DMS79 (cell line): ENCODE measurements around the gene DNAJA4.

ENCODE experiments used
- DNase-seq: peaks from one replicate; lab custom pipeline; 2025; lab: John Stamatoyannopoulos, UW

Gene DNAJA4

GRCh38 chr15:78315686-78316282, 51.4 kb downstream of the DNAJA4 start:
- DNase-seq = no peak

GRCh38 chr15:78316283-78317083, 52.1 kb downstream of the DNAJA4 start:
- DNase-seq = no peak

- no peak for DNase-seq
Observed at GRCh38 chr15:78317145-78317836, 52.9 kb downstream of the DNAJA4 start.

DNA sequence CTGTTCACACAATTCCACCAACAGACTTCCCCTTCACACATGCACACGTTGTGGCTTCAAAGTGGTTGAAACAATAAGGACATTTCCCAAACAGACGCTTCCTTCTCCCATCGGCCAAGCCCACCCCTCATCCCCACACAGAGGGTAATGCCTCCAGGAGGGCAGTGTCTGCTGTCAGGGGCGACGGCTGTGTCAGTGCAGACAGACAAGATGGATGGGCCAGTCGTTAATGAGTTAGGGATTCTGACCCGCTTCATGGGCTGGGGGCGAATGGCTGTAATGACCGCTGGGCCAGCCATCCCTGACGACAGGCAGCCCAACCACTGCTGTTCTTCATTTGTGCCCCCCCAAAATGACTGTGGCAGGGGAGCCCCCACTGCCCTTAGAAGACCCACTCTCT, 55.2 kb downstream of the DNAJA4 start:
- DNase-seq = no peak

- no peak for DNase-seq
Observed at GRCh38 chr15:78320183-78320582, 55.8 kb downstream of the DNAJA4 start.

DNA sequence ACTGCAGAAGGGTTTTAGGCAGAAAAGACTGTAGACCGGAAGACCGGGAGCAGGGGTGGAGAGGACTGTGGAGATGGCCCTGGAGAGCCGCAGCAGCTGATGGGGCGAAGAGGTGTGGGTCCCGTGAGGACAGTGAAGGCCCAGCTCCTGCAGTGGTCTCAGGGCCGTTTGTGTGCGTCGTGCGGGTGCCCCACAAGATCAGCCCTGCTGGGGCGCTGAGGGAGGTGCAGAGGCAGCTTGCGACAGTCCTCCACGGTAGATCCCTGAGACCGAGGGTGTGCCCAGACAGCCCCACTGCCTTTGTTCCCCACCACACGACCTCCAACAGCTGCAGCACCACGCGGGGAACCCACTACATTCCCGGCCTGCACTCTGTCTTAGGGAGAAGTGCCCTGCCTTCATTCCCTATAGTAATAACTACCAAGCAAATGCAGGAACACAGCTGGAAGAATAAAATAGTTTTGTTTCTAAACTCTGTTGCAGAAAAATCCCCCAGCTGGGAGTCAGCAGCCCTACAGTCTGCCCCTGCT, 56.7 kb downstream of the DNAJA4 start:
- no peak for DNase-seq

DNA sequence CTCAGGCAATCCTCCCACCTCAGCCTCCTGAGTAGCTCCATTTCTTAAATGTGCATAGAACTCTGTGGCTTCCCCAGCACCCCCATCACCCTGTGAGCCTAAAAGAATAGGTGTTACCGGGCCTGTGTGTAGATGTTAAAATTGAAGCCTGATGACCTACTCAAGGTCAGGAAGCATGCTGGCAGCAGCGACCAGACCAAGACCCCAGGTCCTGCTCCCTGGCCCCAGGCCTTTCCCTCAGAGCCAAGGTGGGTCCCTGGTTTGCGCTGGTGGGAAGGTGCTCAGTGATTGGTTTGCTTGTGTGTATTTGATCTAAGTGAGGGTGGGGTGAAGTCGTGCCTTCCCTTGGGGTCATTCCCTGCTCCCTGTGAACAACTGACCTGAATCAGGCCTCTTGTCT, 57.4 kb downstream of the DNAJA4 start:
- DNase-seq = no peak

- DNase-seq = no peak
Observed at GRCh38 chr15:78322243-78322642, 57.9 kb downstream of the DNAJA4 start.

GRCh38 chr15:78322724-78323521, 58.6 kb downstream of the DNAJA4 start:
- no peak for DNase-seq

- no peak for DNase-seq
Observed at GRCh38 chr15:78323693-78324092, 59.3 kb downstream of the DNAJA4 start.

- DNase-seq = no peak
Observed at GRCh38 chr15:78324144-78324543, 59.8 kb downstream of the DNAJA4 start.

DNA sequence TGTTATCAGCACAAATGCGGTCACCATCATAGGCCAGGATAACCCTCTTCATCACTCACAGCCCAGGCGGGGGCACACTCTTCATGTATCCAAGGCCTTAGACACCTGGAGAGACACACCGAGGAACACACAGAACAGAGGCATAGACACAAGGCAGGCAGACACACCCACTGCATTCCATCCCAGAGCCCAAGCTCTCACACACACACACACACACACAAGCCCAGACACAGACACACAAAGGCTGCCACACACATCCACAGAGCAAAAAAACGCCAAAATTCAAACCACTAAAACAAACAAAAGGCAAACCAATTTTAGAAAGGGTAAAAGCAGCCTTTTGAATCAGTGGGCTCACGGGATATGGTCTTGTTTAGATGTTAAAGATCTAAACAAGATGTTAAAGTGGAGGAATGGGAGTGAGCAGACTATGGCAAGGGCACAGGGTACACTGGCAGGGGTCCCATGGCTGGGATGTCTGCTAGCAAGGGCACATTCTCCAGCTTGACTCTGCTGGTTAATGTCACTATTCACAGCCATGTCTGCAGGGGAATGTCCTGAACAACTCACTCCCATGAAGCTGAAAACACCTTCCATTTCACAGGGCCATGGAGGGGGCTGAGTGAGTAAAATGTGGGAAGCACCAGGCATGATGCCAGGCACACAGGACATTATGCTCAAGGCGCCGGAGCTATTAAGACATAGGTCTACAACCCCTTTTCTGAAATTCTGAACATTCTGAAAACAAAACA, 60.9 kb downstream of the DNAJA4 start:
- DNase-seq = no peak

DNA sequence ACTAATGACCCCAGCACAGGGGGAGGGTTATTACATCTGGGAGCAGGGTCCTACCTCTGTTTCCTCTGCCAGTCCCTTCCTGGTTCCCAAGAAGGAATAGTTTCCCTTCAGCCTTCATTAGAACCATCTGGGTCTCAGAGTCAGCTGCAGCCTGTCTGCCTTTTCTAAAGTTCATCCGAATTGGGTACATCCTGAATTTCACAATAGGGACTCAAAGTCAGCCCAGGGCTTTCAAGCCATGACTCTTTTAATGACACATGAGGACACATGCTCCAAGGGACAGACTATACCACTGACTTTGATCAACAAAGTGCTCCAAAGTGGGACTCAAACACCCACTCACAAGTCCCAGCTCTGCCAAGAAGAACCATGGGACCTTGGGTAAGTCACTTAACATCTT, 63.1 kb downstream of the DNAJA4 start:
- DNase-seq = no peak

DNA sequence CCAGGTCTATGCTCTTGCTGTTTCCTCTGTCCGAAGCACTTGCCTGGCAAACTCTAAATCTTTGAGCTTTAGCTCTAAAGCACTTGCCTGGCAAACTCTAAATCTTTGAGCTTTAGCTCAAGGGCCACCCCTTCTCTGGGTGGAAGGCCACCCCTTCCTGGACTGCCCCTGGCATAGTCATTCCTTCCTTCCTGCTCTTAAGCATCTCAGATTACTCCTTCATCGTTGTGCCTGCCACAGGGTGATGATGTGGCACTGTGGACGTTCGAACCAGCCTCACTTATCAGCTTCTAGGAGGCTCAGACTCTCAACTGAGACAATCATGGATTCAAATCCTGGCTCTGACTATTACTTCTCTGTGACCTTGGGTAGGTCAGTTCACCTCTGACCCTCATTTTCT, 65.3 kb downstream of the DNAJA4 start:
- DNase-seq = no peak
